SK-N-SH treated with all-trans-retinoic acid at 6 μM for 48 hours (cell line): Measurements from ENCODE around the gene LMF1.

ENCODE experiments used
- ATAC-seq: fragments of 200-7000 bp; cut with Tn5 transposase; 3 replicates; pipeline ENCODE4 v1.9.1; 2020; ENCODE audit warnings: mild to moderate bottlenecking, moderate library complexity
- ARNTL ChIP-seq: fragments of 450-650 bp; formaldehyde crosslinking; IDR thresholded peaks from 2 replicates; pipeline ENCODE4 v1.5.0; 2020; ENCODE audit warnings: low read depth, mild to moderate bottlenecking, moderate library complexity, borderline replicate concordance
- BACH2 ChIP-seq: fragments of 250-450 bp; sonication (Bioruptor Pico); IDR thresholded peaks from 2 replicates; pipeline ENCODE4 v1.9.0; 2021; ENCODE audit warnings: mild to moderate bottlenecking, borderline replicate concordance
- CREB5 ChIP-seq: fragments of 250-450 bp; sonication (Bioruptor Pico); IDR thresholded peaks from 2 replicates; pipeline ENCODE4 v1.5.1; 2020; ENCODE audit warnings: low read depth, mild to moderate bottlenecking, moderate library complexity
- CSDC2 ChIP-seq: fragments of 250-450 bp; sonication (Bioruptor Pico); IDR thresholded peaks from 2 replicates; pipeline ENCODE4 v1.5.0; 2020; ENCODE audit warnings: mild to moderate bottlenecking, moderate library complexity
- ESRRG ChIP-seq: fragments of 250-450 bp; sonication (Bioruptor Pico); IDR thresholded peaks from 2 replicates; pipeline ENCODE4 v1.6.1; 2021; ENCODE audit warnings: mild to moderate bottlenecking
- GLIS3 ChIP-seq: fragments of 250-450 bp; sonication (Bioruptor Pico); IDR thresholded peaks from 2 replicates; pipeline ENCODE4 v1.5.0; 2020; ENCODE audit warnings: mild to moderate bottlenecking, moderate library complexity
- ISL1 ChIP-seq: fragments of 250-450 bp; sonication (Bioruptor Pico); IDR thresholded peaks from 2 replicates; pipeline ENCODE4 v2.1.2; 2022; ENCODE audit warnings: mild to moderate bottlenecking, moderate library complexity
- POU6F1 ChIP-seq: fragments of 250-450 bp; sonication (Bioruptor Pico); IDR thresholded peaks from 2 replicates; pipeline ENCODE4 v1.8.0; 2021; ENCODE audit warnings: low read depth, mild to moderate bottlenecking, moderate library complexity, borderline replicate concordance
- PPARA ChIP-seq: fragments of 250-450 bp; sonication (Bioruptor Pico); IDR thresholded peaks from 2 replicates; pipeline ENCODE4 v1.5.0; 2020; ENCODE audit warnings: mild to moderate bottlenecking, borderline replicate concordance
- RARB ChIP-seq: fragments of 250-450 bp; sonication (Bioruptor Pico); IDR thresholded peaks from 2 replicates; pipeline ENCODE4 v1.8.0; 2021; ENCODE audit warnings: mild to moderate bottlenecking, moderate library complexity
- SNAI2 ChIP-seq: fragments of 250-450 bp; sonication (Bioruptor Pico); IDR thresholded peaks from 2 replicates; pipeline ENCODE4 v1.5.0; 2020; ENCODE audit warnings: mild to moderate bottlenecking, moderate library complexity
- ZC3H10 ChIP-seq: fragments of 250-450 bp; sonication (Bioruptor Pico); IDR thresholded peaks from 2 replicates; pipeline ENCODE4 v1.5.1; 2021; ENCODE audit warnings: mild to moderate bottlenecking, moderate library complexity
- ZFP3 ChIP-seq: fragments of 250-450 bp; sonication (Bioruptor Pico); IDR thresholded peaks from 2 replicates; pipeline ENCODE4 v1.5.0; 2020; ENCODE audit warnings: mild to moderate bottlenecking, moderate library complexity
- ZFP30 ChIP-seq: fragments of 450-650 bp; formaldehyde crosslinking; IDR thresholded peaks from 2 replicates; pipeline ENCODE4 v1.5.0; 2022; ENCODE audit warnings: mild to moderate bottlenecking, moderate library complexity
- ZNF565 ChIP-seq: fragments of 450-650 bp; formaldehyde crosslinking; conservative IDR thresholded peaks from 2 replicates; pipeline ENCODE4 v1.5.0; 2020; ENCODE audit warnings: low read depth, mild to moderate bottlenecking, moderate library complexity
- ZNF70 ChIP-seq: fragments of 450-650 bp; formaldehyde crosslinking; IDR thresholded peaks from 2 replicates; pipeline ENCODE4 v1.5.0; 2020; ENCODE audit warnings: mild to moderate bottlenecking, moderate library complexity
- ZNF8 ChIP-seq: fragments of 450-650 bp; formaldehyde crosslinking; IDR thresholded peaks from 2 replicates; pipeline ENCODE4 v1.5.0; 2020; ENCODE audit warnings: mild to moderate bottlenecking, moderate library complexity
- TF ChIP-seq, protein P1 (sequence below): fragments of 250-450 bp; sonication (Bioruptor Pico); IDR thresholded peaks from 2 replicates; pipeline ENCODE4 v1.5.0; 2020; ENCODE audit warnings: mild to moderate bottlenecking, moderate library complexity

The LMF1 gene

GRCh38 chr16:870856-871561 lies 99.8 kb downstream of the LMF1 start (continued):
- TF ChIP-seq CREB5 (CRISPR knock-in tag) (no peak), ZFP3 (CRISPR knock-in tag) (no peak)

- TF ChIP-seq RARB (CRISPR knock-in tag) (no peak), ZFP3 (CRISPR knock-in tag) (no peak), ZC3H10 (CRISPR knock-in tag) (no peak), ZNF8 (CRISPR knock-in tag) (no peak), BACH2 (CRISPR knock-in tag) (no peak), ZNF565 (CRISPR knock-in tag) (no peak), ZNF70 (CRISPR knock-in tag) (no peak)
- TF ChIP-seq, protein P1, sequence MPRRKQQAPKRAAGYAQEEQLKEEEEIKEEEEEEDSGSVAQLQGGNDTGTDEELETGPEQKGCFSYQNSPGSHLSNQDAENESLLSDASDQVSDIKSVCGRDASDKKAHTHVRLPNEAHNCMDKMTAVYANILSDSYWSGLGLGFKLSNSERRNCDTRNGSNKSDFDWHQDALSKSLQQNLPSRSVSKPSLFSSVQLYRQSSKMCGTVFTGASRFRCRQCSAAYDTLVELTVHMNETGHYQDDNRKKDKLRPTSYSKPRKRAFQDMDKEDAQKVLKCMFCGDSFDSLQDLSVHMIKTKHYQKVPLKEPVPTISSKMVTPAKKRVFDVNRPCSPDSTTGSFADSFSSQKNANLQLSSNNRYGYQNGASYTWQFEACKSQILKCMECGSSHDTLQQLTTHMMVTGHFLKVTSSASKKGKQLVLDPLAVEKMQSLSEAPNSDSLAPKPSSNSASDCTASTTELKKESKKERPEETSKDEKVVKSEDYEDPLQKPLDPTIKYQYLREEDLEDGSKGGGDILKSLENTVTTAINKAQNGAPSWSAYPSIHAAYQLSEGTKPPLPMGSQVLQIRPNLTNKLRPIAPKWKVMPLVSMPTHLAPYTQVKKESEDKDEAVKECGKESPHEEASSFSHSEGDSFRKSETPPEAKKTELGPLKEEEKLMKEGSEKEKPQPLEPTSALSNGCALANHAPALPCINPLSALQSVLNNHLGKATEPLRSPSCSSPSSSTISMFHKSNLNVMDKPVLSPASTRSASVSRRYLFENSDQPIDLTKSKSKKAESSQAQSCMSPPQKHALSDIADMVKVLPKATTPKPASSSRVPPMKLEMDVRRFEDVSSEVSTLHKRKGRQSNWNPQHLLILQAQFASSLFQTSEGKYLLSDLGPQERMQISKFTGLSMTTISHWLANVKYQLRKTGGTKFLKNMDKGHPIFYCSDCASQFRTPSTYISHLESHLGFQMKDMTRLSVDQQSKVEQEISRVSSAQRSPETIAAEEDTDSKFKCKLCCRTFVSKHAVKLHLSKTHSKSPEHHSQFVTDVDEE (CRISPR knock-in tag): no peak
- ATAC-seq: no peak
Observed at GRCh38 chr16:869823-870641, 100.8 kb downstream of the LMF1 start.

DNA sequence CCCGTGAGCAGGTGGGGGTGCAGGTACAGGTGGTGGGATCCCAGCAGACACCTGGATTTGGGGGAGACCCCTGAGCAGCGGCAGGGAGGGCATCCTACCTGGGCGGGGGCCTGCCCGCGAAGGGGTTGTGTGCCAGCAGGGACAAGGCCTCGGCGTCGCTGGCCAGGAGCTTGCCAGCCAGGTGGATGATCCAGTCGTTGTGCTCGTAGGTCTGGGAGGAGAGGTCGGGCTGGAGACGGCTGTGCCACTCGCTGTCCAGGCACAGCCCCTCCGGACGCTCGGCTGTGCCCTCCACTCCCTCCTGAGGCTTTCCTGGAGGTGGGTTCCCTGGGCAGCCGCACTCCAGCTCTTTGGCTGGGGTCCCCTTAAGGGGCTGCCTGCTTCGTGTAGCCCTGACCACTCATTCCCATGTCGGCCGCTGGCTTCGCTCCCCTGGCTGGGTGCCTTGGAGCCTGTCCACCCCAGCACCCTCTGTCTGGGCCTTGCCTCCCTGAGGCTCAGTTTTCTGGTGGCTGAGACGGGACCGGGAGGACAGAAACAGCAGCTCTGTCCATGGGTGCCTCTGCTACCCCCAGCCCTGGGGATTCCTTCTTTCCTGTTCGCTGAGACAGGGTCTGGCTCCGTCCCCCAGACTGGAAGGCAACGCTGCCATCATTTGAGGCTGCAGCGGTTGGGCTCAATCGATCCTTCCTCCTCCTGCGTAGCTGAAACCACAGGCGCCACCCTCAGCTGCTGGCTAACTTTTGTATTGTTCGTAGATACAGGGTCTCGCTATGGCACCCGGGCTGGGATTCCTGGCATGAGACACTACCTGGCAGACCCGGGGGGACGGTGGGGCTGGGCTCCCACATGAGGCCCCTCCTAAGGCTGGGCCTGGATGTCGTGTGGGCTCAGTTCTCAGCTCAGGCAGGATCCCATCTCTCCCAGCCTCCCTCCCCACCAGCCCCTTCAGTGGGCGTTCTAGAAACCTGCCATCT lies 101.7 kb downstream of the LMF1 start:
- no peak for ATAC-seq

More for the DNA sequence above, 101.7 kb downstream of the LMF1 start:
- TF ChIP-seq SNAI2 (CRISPR knock-in tag): no peak
- TF ChIP-seq POU6F1 (CRISPR knock-in tag): no peak
- TF ChIP-seq ESRRG (CRISPR knock-in tag): no peak
- no peak for TF ChIP-seq PPARA (CRISPR knock-in tag)
- TF ChIP-seq RARB (CRISPR knock-in tag): no peak
- TF ChIP-seq CREB5 (CRISPR knock-in tag): no peak
- no peak for TF ChIP-seq ZFP30 (CRISPR knock-in tag)
- TF ChIP-seq ZNF70 (CRISPR knock-in tag): no peak
- no peak for TF ChIP-seq ZFP3 (CRISPR knock-in tag)
- TF ChIP-seq CSDC2 (CRISPR knock-in tag): no peak
- no peak for TF ChIP-seq ISL1
- TF ChIP-seq ARNTL (CRISPR knock-in tag): no peak
- no peak for TF ChIP-seq GLIS3 (CRISPR knock-in tag)
- no peak for TF ChIP-seq ZC3H10 (CRISPR knock-in tag)
